GM12878 (cell line): Measurements from ENCODE around the gene SPOP. TPM values are rescaled to one million over a fixed set of nuclear protein-coding genes. Genes with fewer than 3 reads are reported as not detected.

Source experiments
- ATAC-seq: fragments of 200-7000 bp; cut with Tn5 transposase; 3 replicates; pipeline ENCODE4 v1.9.1; 2020; ENCODE audit warnings: mild to moderate bottlenecking, moderate library complexity
- BruUV-seq: library from RNA; stranded (reverse); fragments of 400-500 nt; replicated peaks from 2 replicates; lab custom pipeline; 2021; lab: Mats Ljungman, UMichigan
- CTCF ChIA-PET: fragments of 300-600 bp; sonication (Branson Sonifier 250); formaldehyde crosslinking; extraction: SDS; loops from one replicate; lab custom pipeline; 2021; ENCODE audit warnings: inconsistent platforms; lab: Yijun Ruan, JAX
- POLR2A ChIA-PET: fragments of 350-600 bp; formaldehyde crosslinking; extraction: SDS; loops from one replicate; lab custom pipeline; 2021; ENCODE audit warnings: inconsistent platforms; lab: Charles Lee
- RAD21 ChIA-PET: fragments of 300-600 bp; sonication (Branson Sonifier 250); formaldehyde crosslinking; loops from one replicate; lab custom pipeline; 2023; ENCODE audit warnings: antibody characterized with exemption; ENCODE audit not compliant: unreplicated experiment; lab: Charles Lee
- SMC1A ChIA-PET: fragments of 300-600 bp; sonication (Branson Sonifier 250); formaldehyde crosslinking; loops from one replicate; lab custom pipeline; 2023; ENCODE audit not compliant: unreplicated experiment, uncharacterized antibody; lab: Charles Lee
- DNase-seq: peaks from one replicate; pipeline ENCODE4 v3.0.0-alpha.2; 2011; ENCODE audit warnings: low read depth, low spot score
- FAIRE-seq: peaks from 3 replicates; lab custom pipeline; 2011; peaks lifted over from hg19 to GRCh38; lab: Jason Lieb, UNC
- H2AFZ ChIP-seq: 2 replicates; pipeline ENCODE4 v1.6.0; 2011; ENCODE audit warnings: low read depth, low read length, control low read depth; ENCODE audit not compliant: control insufficient read depth
- H3K27ac ChIP-seq: 2 replicates; pipeline ENCODE4 v1.5.1; 2011; ENCODE audit warnings: control low read depth; ENCODE audit not compliant: control insufficient read depth, insufficient read depth
- H3K27me3 ChIP-seq, 2 experiments: replicated peaks in 1 of 2; 2 replicates each; pipeline versions ENCODE4 v1.6.0 to v1.6.1; 2011; ENCODE audit warnings: low read length in 1 of 2; ENCODE audit not compliant: control insufficient read depth in 2 of 2, insufficient read depth in 2 of 2
- H3K36me3 ChIP-seq, 2 experiments: 2 replicates each; pipeline ENCODE4 v1.5.1; 2011; ENCODE audit warnings: low read length in 1 of 2; ENCODE audit not compliant: control insufficient read depth in 2 of 2, insufficient read depth in 2 of 2
- H3K4me1 ChIP-seq: 2 replicates; pipeline ENCODE4 v1.6.1; 2011; ENCODE audit warnings: mild to moderate bottlenecking, low read length, moderate library complexity, mixed read lengths; ENCODE audit not compliant: control insufficient read depth, insufficient read depth
- H3K4me2 ChIP-seq: 2 replicates; pipeline ENCODE4 v1.6.0; 2011; ENCODE audit warnings: control low read depth; ENCODE audit not compliant: control insufficient read depth, insufficient read depth
- H3K4me3 ChIP-seq: fragments of 200-600 bp; sonication (generic); 2 replicates; pipeline ENCODE4 v1.5.1; 2016
- H3K79me2 ChIP-seq: 2 replicates; pipeline ENCODE4 v1.6.0; 2011; ENCODE audit warnings: low read length; ENCODE audit not compliant: control insufficient read depth, insufficient read depth
- H3K9ac ChIP-seq: 2 replicates; pipeline ENCODE4 v1.8.0; 2011; ENCODE audit warnings: low read length, control low read depth, mixed read lengths; ENCODE audit not compliant: control insufficient read depth, insufficient read depth
- H3K9me3 ChIP-seq: replicated peaks from 3 replicates; pipeline ENCODE4 v1.5.1; 2011; ENCODE audit warnings: mild to moderate bottlenecking, low read length; ENCODE audit not compliant: control insufficient read depth, insufficient read depth
- H4K20me1 ChIP-seq: 2 replicates; pipeline ENCODE4 v1.6.0; 2011; ENCODE audit not compliant: control insufficient read depth, insufficient read depth
- CBFB ChIP-seq: IDR thresholded peaks from 2 replicates; pipeline ENCODE4 v1.6.1; 2016; ENCODE audit warnings: antibody characterized with exemption, low read depth
- ETV6 ChIP-seq, 2 experiments: fragments of 450-650 bp in 1 of 2; IDR thresholded peaks in 1 of 2; conservative IDR thresholded peaks in 1 of 2; 2 replicates each; pipeline ENCODE4 v1.6.1; 2014; ENCODE audit warnings: antibody characterized with exemption in 1 of 2, borderline replicate concordance in 1 of 2, low read depth in 1 of 2, mild to moderate bottlenecking in 1 of 2, moderate library complexity in 1 of 2
- HDAC6 ChIP-seq: fragments of 200-600 bp; sonication (generic); IDR thresholded peaks from one replicate; pipeline ENCODE4 v1.8.0; 2017; ENCODE audit warnings: antibody characterized with exemption; ENCODE audit not compliant: unreplicated experiment
- NRF1 ChIP-seq: conservative IDR thresholded peaks from 2 replicates; pipeline ENCODE4 v1.6.1; 2011; ENCODE audit warnings: mild to moderate bottlenecking, low read depth, low read length, improper control_type of control experiment
- POLR2AphosphoS5 ChIP-seq: IDR thresholded peaks from 2 replicates; pipeline ENCODE4 v1.6.1; 2011; ENCODE audit warnings: mild to moderate bottlenecking, low read length, inconsistent platforms
- SP1 ChIP-seq: IDR thresholded peaks from one replicate; pipeline ENCODE4 v1.6.1; 2011; ENCODE audit warnings: low read depth, low read length
- SRF ChIP-seq, 2 experiments: IDR thresholded peaks; 2 replicates each; pipeline ENCODE4 v1.6.1; 2011; ENCODE audit warnings: low read depth in 2 of 2, low read length in 2 of 2, mild to moderate bottlenecking in 1 of 2, moderate library complexity in 1 of 2
- ZNF217 ChIP-seq: fragments of 450-650 bp; IDR thresholded peaks from 2 replicates; pipeline ENCODE4 v1.6.1; 2017; ENCODE audit warnings: antibody characterized with exemption, mild to moderate bottlenecking
- WGBS: methylation state at CpG from one replicate; pipeline ENCODE4 v1.1.6; 2016; ENCODE audit warnings: low lambda C conversion rate; ENCODE audit not compliant: insufficient replicate concordance, insufficient coverage; ENCODE audit errors: missing lambda C conversion rate; 5-methylcytosine and 5-hydroxymethylcytosine counted together
- in situ Hi-C: fragments of 300-500 bp; cut with MboI; formaldehyde crosslinking; loops from 9 replicates; pipeline ENCODE4 v1.14.3; 2018; ENCODE audit warnings: mixed read lengths
- intact Hi-C: fragments of 100-400 bp; cut with micrococcal nuclease; formaldehyde crosslinking; loops from one replicate; pipeline ENCODE4 v1.14.2; 2022; ENCODE audit not compliant: unreplicated experiment
- polyA plus RNA-seq, 11 experiments: library from polyadenylated mRNA; depleted of rRNA in 4 of 11; unstranded in 6 of 11; stranded (reverse) in 5 of 11; fragments of >200 nt; fragmentation: Nextera tagmentation in 4 of 11; fragmentation: Illumina TruSeq in 1 of 11; extraction: Ambion mirVana in 4 of 11; extraction: Trizol in 1 of 11; gene quantifications; 1 replicate in 1 of 11; 2 replicates in 10 of 11; pipeline versions ENCODE4 v1.2.1 to v1.2.3, GENCODE V29; 2011 to 2016; ENCODE audit warnings: inconsistent platforms in 2 of 11, missing spikeins in 2 of 11, low read depth in 1 of 11
- total RNA-seq, 4 experiments: library from RNA; depleted of rRNA in 3 of 4; stranded (reverse); fragments of >200 nt in 3 of 4; fragmentation: Illumina TruSeq in 1 of 4; extraction: Trizol in 1 of 4; gene quantifications; 2 replicates each; pipeline versions ENCODE4 v1.2.1 to v1.2.3, GENCODE V29; 2013 to 2021
- TF ChIP-seq, protein P1 (sequence below): fragments of 450-650 bp; IDR thresholded peaks from 2 replicates; pipeline ENCODE4 v1.6.1; 2017; ENCODE audit warnings: mild to moderate bottlenecking
- TF ChIP-seq, protein P2 (sequence below): IDR thresholded peaks from 2 replicates; pipeline ENCODE4 v1.6.1; 2012; ENCODE audit warnings: mild to moderate bottlenecking, low read depth, low read length
- TF ChIP-seq, protein P3 (sequence below): IDR thresholded peaks from 2 replicates; pipeline ENCODE4 v1.6.1; 2012; ENCODE audit warnings: low read depth, low read length, improper control_type of control experiment

The SPOP gene
- total and polyA plus RNA-seq, 10 of the 15 experiments (the other 5 are each of a cell fraction or from before 2014, with no cell fraction given), result 35.1 to 80.4 (median 44.7) TPM

DNA sequence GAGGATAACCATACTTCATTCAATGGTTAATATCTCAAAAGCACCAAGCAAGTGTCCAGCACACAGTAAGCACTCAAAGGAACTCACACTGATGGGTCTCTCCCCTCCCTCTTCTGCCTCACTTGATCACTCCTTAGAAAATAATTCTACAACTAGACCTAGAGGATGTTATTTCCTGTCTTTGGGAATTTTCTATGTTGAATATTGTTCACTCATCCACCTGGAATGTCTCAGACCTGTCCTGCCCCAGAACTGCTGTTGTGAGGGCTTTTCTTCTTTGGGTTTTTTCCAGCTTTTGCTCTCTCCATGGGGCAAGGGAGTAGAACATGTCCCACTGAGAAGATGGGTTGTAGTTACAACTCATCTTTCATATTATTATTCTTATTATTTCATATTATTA, 76.9 kb downstream of the SPOP start:
- BruUV-seq, result no TSS peak
- TF ChIP-seq, protein P1, sequence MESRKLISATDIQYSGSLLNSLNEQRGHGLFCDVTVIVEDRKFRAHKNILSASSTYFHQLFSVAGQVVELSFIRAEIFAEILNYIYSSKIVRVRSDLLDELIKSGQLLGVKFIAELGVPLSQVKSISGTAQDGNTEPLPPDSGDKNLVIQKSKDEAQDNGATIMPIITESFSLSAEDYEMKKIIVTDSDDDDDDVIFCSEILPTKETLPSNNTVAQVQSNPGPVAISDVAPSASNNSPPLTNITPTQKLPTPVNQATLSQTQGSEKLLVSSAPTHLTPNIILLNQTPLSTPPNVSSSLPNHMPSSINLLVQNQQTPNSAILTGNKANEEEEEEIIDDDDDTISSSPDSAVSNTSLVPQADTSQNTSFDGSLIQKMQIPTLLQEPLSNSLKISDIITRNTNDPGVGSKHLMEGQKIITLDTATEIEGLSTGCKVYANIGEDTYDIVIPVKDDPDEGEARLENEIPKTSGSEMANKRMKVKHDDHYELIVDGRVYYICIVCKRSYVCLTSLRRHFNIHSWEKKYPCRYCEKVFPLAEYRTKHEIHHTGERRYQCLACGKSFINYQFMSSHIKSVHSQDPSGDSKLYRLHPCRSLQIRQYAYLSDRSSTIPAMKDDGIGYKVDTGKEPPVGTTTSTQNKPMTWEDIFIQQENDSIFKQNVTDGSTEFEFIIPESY, result no peak
- Histone ChIP-seq H4K20me1 (no peaks in the 10 kb centered on the region), H3K9ac (no peak overlapping the region), H3K9me3 (no peaks in the 10 kb centered on the region), H3K79me2 (no peaks in the 10 kb centered on the region), H3K27me3 (no peaks in the 10 kb centered on the region), H2AFZ (no peak overlapping the region), H3K36me3 (peaks cover 9 to 18% of the 10 kb centered on the region in 2 experiments), H3K4me3 (no peak overlapping the region), H3K4me2 (no peak overlapping the region), H3K27ac (no peak overlapping the region), H3K4me1 (no peaks in the 10 kb centered on the region)
- SMC1A ChIA-PET, result no interaction called here
- no peak for ATAC-seq
- RAD21 ChIA-PET, result interaction anchor here (0.9 kb wide), 1 partner anchor 30 kb away, joined by 3 read pairs; no protein-coding TSS in a partner anchor
- intact Hi-C loops, result no loop called here
- in situ Hi-C loops, result no loop called here
- DNase-seq, result no peak
- POLR2A ChIA-PET, result interaction anchor here (0.6 kb wide), 1 partner anchor 46 kb away, joined by 4 read pairs; no protein-coding TSS in a partner anchor
- CTCF ChIA-PET, result interaction anchor here (1.3 kb wide), 1 partner anchor 9 kb away, joined by 4 read pairs; no protein-coding TSS in a partner anchor
- no peak for FAIRE-seq

DNA sequence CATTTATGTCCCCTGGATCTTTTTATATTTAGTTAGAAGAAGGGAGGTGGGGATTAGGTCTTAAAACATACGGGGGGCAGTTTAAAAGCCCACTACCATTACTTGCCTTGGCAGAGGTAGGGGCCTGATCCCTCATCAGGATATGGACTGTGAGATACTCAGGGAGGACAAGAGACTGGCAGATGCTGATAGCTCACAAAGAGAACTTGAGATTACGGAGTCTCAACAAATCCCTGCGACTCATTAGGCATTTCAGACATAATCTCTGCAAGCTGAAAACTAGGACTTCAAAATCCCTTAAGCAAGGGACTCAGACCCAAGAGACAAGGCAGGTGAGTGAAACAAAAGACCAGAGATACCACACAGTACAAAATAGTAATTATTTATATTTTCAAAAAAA, 79.0 kb downstream of the SPOP start:
- no peak for FAIRE-seq
- TF ChIP-seq ETV6 (conservative IDR thresholded peaks at IDR 0.05 in 1 of 2, IDR thresholded peaks at IDR 0.05 in 1 of 2; ENCODE audit: borderline replicate concordance in 1 of 2, low read depth in 1 of 2) (no peak), CBFB (no peak), ZNF217 (no peak), SRF (IDR thresholded peaks at IDR 0.05; ENCODE audit: low read depth in 2 of 2, low read length in 2 of 2) (no peak), SP1 (no peak), HDAC6 (no peak), NRF1 (no peak), POLR2AphosphoS5 (no peak)
- TF ChIP-seq, protein P2, sequence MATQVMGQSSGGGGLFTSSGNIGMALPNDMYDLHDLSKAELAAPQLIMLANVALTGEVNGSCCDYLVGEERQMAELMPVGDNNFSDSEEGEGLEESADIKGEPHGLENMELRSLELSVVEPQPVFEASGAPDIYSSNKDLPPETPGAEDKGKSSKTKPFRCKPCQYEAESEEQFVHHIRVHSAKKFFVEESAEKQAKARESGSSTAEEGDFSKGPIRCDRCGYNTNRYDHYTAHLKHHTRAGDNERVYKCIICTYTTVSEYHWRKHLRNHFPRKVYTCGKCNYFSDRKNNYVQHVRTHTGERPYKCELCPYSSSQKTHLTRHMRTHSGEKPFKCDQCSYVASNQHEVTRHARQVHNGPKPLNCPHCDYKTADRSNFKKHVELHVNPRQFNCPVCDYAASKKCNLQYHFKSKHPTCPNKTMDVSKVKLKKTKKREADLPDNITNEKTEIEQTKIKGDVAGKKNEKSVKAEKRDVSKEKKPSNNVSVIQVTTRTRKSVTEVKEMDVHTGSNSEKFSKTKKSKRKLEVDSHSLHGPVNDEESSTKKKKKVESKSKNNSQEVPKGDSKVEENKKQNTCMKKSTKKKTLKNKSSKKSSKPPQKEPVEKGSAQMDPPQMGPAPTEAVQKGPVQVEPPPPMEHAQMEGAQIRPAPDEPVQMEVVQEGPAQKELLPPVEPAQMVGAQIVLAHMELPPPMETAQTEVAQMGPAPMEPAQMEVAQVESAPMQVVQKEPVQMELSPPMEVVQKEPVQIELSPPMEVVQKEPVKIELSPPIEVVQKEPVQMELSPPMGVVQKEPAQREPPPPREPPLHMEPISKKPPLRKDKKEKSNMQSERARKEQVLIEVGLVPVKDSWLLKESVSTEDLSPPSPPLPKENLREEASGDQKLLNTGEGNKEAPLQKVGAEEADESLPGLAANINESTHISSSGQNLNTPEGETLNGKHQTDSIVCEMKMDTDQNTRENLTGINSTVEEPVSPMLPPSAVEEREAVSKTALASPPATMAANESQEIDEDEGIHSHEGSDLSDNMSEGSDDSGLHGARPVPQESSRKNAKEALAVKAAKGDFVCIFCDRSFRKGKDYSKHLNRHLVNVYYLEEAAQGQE, result no peak
- TF ChIP-seq, protein P3, sequence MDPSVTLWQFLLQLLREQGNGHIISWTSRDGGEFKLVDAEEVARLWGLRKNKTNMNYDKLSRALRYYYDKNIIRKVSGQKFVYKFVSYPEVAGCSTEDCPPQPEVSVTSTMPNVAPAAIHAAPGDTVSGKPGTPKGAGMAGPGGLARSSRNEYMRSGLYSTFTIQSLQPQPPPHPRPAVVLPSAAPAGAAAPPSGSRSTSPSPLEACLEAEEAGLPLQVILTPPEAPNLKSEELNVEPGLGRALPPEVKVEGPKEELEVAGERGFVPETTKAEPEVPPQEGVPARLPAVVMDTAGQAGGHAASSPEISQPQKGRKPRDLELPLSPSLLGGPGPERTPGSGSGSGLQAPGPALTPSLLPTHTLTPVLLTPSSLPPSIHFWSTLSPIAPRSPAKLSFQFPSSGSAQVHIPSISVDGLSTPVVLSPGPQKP, result no peak

More for the DNA sequence above, 79.0 kb downstream of the SPOP start:
- Histone ChIP-seq H2AFZ (no peak overlapping the region), H3K4me2 (no peak overlapping the region), H3K4me3 (no peak overlapping the region), H3K27ac (no peak overlapping the region), H3K4me1 (no peaks in the 10 kb centered on the region), H3K27me3 (no peaks in the 10 kb centered on the region), H3K36me3 (peaks cover 5 to 15% of the 10 kb centered on the region in 2 experiments), H3K79me2 (no peaks in the 10 kb centered on the region), H3K9ac (no peak overlapping the region), H3K9me3 (no peaks in the 10 kb centered on the region), H4K20me1 (no peaks in the 10 kb centered on the region)
- DNase-seq (no peak), ATAC-seq (no peak)
- in situ Hi-C loops (no loop called here), intact Hi-C loops (no loop called here)
- CTCF ChIA-PET, result interaction anchor here (0.7 to 2.6 kb wide), 4 partner anchors 23 to 100 kb away, joined by 3 to 8 read pairs (median 6); partner anchors contain the start of gene NXPH3
- SMC1A ChIA-PET, result interaction anchor here (0.7 to 1.2 kb wide), 2 partner anchors 10 to 195 kb away, joined by 3 to 4 read pairs; no protein-coding TSS in a partner anchor
- BruUV-seq, result no TSS peak
- POLR2A ChIA-PET, result no interaction called here
- RAD21 ChIA-PET, result no interaction called here
- WGBS, result 100% methylated on average over 3 of the region's 3 CpGs
